Pancreas (tissue), 10 donors: Measurements from ENCODE around the gene ARVCF. TPM values are rescaled to one million over a fixed set of nuclear protein-coding genes. Genes with fewer than 3 reads are reported as not detected.

Experiments used
- ATAC-seq, 4 donors: fragments of 200-7000 bp; cut with Tn5 transposase; one replicate each; pipeline versions ENCODE4 v1.8.0 to v1.9.1; 2020; ENCODE audit warnings: mild to moderate bottlenecking in 4 of 4, moderate library complexity in 4 of 4
- DNase-seq, 6 donors: peaks; one replicate each; pipeline ENCODE4 v3.0.0-alpha.2; 2020
- FAIRE-seq: peaks from 2 replicates; lab custom pipeline; 2012; peaks lifted over from hg19 to GRCh38; lab: Jason Lieb, UNC
- H3K27ac ChIP-seq, 4 donors: fragments of 200-600 bp; sonication (generic); 1 replicate in 3 of 4; 2 replicates in 1 of 4; pipeline versions ENCODE4 v1.5.0 to v1.8.0; 2020
- H3K27me3 ChIP-seq, 4 donors: fragments of 200-600 bp; one replicate each; pipeline ENCODE4 v1.8.0; 2021
- H3K36me3 ChIP-seq, 3 donors: fragments of 200-600 bp; sonication (generic) in 1 of 3; one replicate each; pipeline versions ENCODE4 v1.5.0 to v1.8.0; 2020 to 2021
- H3K4me1 ChIP-seq, 3 donors: fragments of 200-600 bp; one replicate each; pipeline ENCODE4 v1.8.0; 2021
- H3K4me3 ChIP-seq, 4 donors: fragments of 200-600 bp; sonication (generic) in 2 of 4; one replicate each; pipeline versions ENCODE4 v1.5.0 to v1.8.0; 2020 to 2021
- H3K9me3 ChIP-seq, 4 donors: fragments of 200-600 bp; one replicate each; pipeline ENCODE4 v1.8.0; 2021
- CTCF ChIP-seq, 4 donors: fragments of 200-600 bp; sonication (generic) in 3 of 4; IDR thresholded peaks; one replicate each; pipeline versions ENCODE4 v1.5.0 to v1.8.0; 2021; ENCODE audit warnings: antibody characterized with exemption in 4 of 4
- WGBS, 2 donors: extraction: QIAGEN DNeasy Blood & Tissue Kit; methylation state at CpG; one replicate each; pipeline ENCODE4 v1.1.7; 2013; 5-methylcytosine and 5-hydroxymethylcytosine counted together
- intact Hi-C, 3 donors: fragments of 100-400 bp; cut with DNase I; formaldehyde crosslinking; loops; one replicate each; pipeline versions ENCODE4 v1.11.1 to v1.14.2; 2022
- polyA plus RNA-seq, 2 donors: library from polyadenylated mRNA; stranded (reverse); fragments of 200-250 nt; gene quantifications; one replicate each; pipeline ENCODE4 v1.2.3, GENCODE V29; 2013
- total RNA-seq, 6 donors: library from RNA; stranded (reverse); fragmentation: NEBNext Ultra II Directional in 4 of 6; extraction: Animal tissue kit (Norgen Biotek cat#: 25700) in 4 of 6; gene quantifications; one replicate each; pipeline versions ENCODE4 v1.2.1 to v1.2.4, GENCODE V29; 2021 to 2023
- donor health status: healthy with polysubstance abuse.
- donor health status: DM: no; HTN: no; CAD: no; lungs with moderate emphysema.
- donor health status: DM: no; HTN: no; CAD: no.
- donor health status: control.
- donor health status: control.
- donor health status: Bipolar disorder and iron deficiency.
- donor health status: DM: yes; HTN: yes; CAD: no.
- donor health status: DM: no; HTN: no; CAD: no.
- donor health status: DM: no; HTN: no; CAD: no.
- donor health status: DM: yes; HTN: yes; CAD: no.

ARVCF gene
- total and polyA plus RNA-seq, 8 donors, result 5.0 to 57.8 (median 13.0) TPM

- no peaks in the 10 kb centered on the region for H3K4me1 ChIP-seq
- WGBS, 2 donors, result 89% methylated on average over 10 of the region's 10 CpGs
- DNase-seq (peak in 1 of 6 donors; percentile 61), FAIRE-seq (no peak), ATAC-seq (no peak)
- TF ChIP-seq CTCF (IDR thresholded peaks at IDR 0.05), result no peak
- intact Hi-C loops, result no loop called here
- H3K36me3 ChIP-seq, result no peaks in the 10 kb centered on the region
- H3K4me3 ChIP-seq, result no peak overlapping the region
- H3K27ac ChIP-seq, result no peak overlapping the region
- H3K9me3 ChIP-seq, result no peaks in the 10 kb centered on the region
- no peaks in the 10 kb centered on the region for H3K27me3 ChIP-seq
These were observed 44.3 kb upstream of the ARVCF start for GRCh38 chr22:20060700-20061480.

DNA sequence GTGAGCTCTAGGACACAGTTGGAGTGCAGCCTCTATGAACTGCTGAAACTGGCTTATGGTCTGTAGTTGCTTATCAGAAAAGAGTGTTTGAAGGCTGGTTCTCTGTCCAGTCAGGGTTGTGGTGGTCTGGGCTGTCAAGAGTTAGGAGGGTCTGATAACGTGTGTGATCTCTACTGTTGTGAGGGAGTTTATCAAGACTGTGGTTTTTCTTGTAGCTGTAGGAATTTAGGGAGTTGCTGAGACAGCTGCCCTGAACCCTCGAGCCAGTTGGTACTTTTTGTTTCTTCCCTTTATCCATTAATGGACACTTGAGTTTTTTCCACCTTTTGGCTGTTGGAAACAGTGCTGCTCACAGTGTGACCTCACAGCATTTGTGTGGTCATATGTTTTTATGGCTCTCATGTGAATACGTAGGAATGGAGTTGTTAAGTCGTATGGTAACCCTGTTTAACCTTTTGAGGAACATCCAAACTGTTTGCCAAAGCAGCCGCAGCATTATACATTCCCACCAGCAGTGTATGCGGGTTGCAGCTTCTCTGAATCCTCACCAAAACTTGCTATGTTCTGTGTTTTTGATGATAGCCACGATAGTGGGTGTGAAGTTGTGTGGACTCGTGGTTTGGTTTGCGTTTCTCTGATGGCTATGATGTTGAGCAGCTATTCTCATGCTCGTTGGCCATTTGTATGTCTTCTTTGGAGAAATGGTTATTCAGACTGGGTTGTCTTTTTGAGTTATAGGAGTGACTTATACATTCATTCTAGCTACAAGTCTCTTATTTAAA lies 42.6 kb upstream of the ARVCF start:
- ATAC-seq, result no peak
- no peak for FAIRE-seq
- Histone ChIP-seq H3K36me3 (no peaks in the 10 kb centered on the region), H3K27me3 (no peaks in the 10 kb centered on the region), H3K9me3 (no peaks in the 10 kb centered on the region), H3K4me1 (no peaks in the 10 kb centered on the region), H3K4me3 (no peak overlapping the region), H3K27ac (no peak overlapping the region)
- intact Hi-C loops, result no loop called here
- 88 to 91% methylated on average over 10 of the region's 10 CpGs for WGBS, 2 donors
- no peak for DNase-seq
- no peak for TF ChIP-seq CTCF (IDR thresholded peaks at IDR 0.05)

GRCh38 chr22:20057596-20058268 lies 41.1 kb upstream of the ARVCF start:
- 96 to 99% methylated on average over 13 of the region's 13 CpGs for whole genome bisulfite sequencing, 2 donors
- DNase-seq, result no peak
- intact Hi-C loops, result no loop called here
- H3K36me3 ChIP-seq, result peaks cover 0 to 8% (median 0%) of the 10 kb centered on the region in 3 donors
- H3K27ac ChIP-seq, result no peak overlapping the region
- no peak overlapping the region for H3K4me3 ChIP-seq
- H3K9me3 ChIP-seq, result no peaks in the 10 kb centered on the region
- no peak for TF ChIP-seq CTCF (IDR thresholded peaks at IDR 0.05)
- no peaks in the 10 kb centered on the region for H3K4me1 ChIP-seq
- no peaks in the 10 kb centered on the region for H3K27me3 ChIP-seq
- ATAC-seq, result no peak
- FAIRE-seq, result no peak

DNA sequence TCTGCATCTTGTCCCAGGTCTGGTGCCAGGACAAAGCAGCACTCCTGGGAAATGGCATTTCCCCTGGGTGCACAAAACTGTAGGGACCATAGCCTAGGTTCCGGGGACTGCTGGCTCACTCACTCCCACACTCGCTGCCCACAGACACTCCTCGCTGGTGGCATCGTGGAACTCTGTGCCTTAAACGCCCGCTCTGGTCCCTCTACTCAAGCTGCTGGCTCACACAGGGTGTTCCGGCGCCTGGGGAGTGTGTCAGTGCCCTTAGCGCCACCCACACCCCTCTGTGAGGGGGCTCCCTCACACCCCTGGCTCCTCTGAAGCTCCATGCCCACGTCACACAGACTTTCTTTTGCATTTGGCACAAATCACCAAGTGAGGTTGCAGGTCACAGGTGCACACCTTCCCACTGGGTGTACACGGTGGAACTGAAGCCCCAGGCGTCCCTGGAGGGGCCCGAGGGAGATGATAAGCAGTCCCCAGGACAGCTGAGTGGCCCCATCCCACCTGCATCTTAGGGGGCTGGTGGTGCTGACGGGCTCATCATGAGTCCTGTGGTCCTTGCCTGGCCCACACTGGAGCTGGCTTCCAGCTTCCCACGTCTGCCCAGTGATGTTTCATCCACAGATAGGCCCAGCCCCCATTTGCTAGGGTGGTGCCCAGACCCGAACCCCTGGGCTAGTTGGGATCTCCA lies 40.2 kb upstream of the ARVCF start:
- H3K9me3 ChIP-seq, result no peaks in the 10 kb centered on the region
- intact Hi-C loops, result no loop called here
- H3K27me3 ChIP-seq, result no peaks in the 10 kb centered on the region
- no peak overlapping the region for H3K4me3 ChIP-seq
- FAIRE-seq (no peak), DNase-seq (peak in 1 of 6 donors; percentile 41), ATAC-seq (no peak)
- 76 to 78% methylated on average over 16 of the region's 16 CpGs for WGBS, 2 donors
- H3K27ac ChIP-seq, result no peak overlapping the region
- no peaks in the 10 kb centered on the region for H3K4me1 ChIP-seq
- H3K36me3 ChIP-seq, result peaks cover 0 to 8% (median 0%) of the 10 kb centered on the region in 3 donors
- TF ChIP-seq CTCF (IDR thresholded peaks at IDR 0.05), result no peak
